Breast epithelium (tissue), 4 donors: ENCODE data around the gene RFNG. TPM values are rescaled to one million over a fixed set of nuclear protein-coding genes. Genes with fewer than 3 reads are reported as not detected.

Experiments
- DNase-seq, 2 donors: peaks; one replicate each; pipeline ENCODE4 v3.0.0-alpha.2; 2019; ENCODE audit warnings: low spot score in 2 of 2
- H3K27ac ChIP-seq, 2 donors: fragments of 200-600 bp; sonication (generic) in 1 of 2; one replicate each; pipeline ENCODE4 v1.5.1; 2016 to 2019; ENCODE audit warnings: mild to moderate bottlenecking in 1 of 2
- H3K27me3 ChIP-seq, 2 donors: fragments of 200-600 bp; sonication (generic) in 1 of 2; one replicate each; pipeline versions ENCODE4 v1.5.1 to v1.6.0; 2017 to 2019; ENCODE audit warnings: control low read depth in 1 of 2, mild to moderate bottlenecking in 1 of 2
- H3K36me3 ChIP-seq: fragments of 200-600 bp; one replicate; pipeline ENCODE4 v1.5.1; 2019
- H3K4me1 ChIP-seq, 2 donors: fragments of 200-600 bp; sonication (generic); one replicate each; pipeline ENCODE4 v1.5.1; 2016 to 2019; ENCODE audit warnings: control low read depth in 1 of 2
- H3K4me3 ChIP-seq, 3 donors: fragments of 200-600 bp; sonication (generic); 1 replicate in 2 of 3; 2 replicates in 1 of 3; pipeline ENCODE4 v1.5.1; 2016 to 2019; ENCODE audit warnings: mild to moderate bottlenecking in 3 of 3, moderate library complexity in 2 of 3
- H3K9me3 ChIP-seq, 2 donors: fragments of 200-600 bp; sonication (generic) in 1 of 2; one replicate each; pipeline ENCODE4 v1.5.1; 2016 to 2019; ENCODE audit warnings: control low read depth in 1 of 2
- CTCF ChIP-seq, 3 donors: fragments of 450-650 bp; IDR thresholded peaks; one replicate each; pipeline ENCODE4 v1.5.1; 2016 to 2017; ENCODE audit warnings: antibody characterized with exemption in 3 of 3, mild to moderate bottlenecking in 3 of 3, moderate library complexity in 3 of 3
- POLR2A ChIP-seq: fragments of 450-650 bp; IDR thresholded peaks from one replicate; pipeline ENCODE4 v1.6.1; 2016; ENCODE audit warnings: antibody characterized with exemption, mild to moderate bottlenecking, moderate library complexity
- POLR2AphosphoS5 ChIP-seq, 3 donors: sonication (generic); formaldehyde crosslinking; IDR thresholded peaks; one replicate each; pipeline ENCODE4 v1.6.1; 2017; ENCODE audit warnings: antibody characterized with exemption in 3 of 3
- intact Hi-C: fragments of 100-400 bp; cut with DNase I; formaldehyde crosslinking; loops from one replicate; pipeline ENCODE4 v1.15.1; 2023; ENCODE audit warnings: low total_unique reads
- total RNA-seq, 3 donors: library from RNA; depleted of rRNA; stranded (reverse); fragments of >200 nt; gene quantifications; one replicate each; pipeline ENCODE4 v1.1.0, GENCODE V29; 2016

RFNG gene
- total RNA-seq, 3 donors from 2014 or later = 30.5 to 49.4 (median 31.8) TPM

- no peaks in the 10 kb centered on the region for H3K27me3 ChIP-seq
- no peak overlapping the region for H3K27ac ChIP-seq
- H3K36me3 ChIP-seq = no peaks in the 10 kb centered on the region
- intact Hi-C loops = no loop called here
- peaks cover 4 to 8% of the 10 kb centered on the region in 2 donors for H3K4me1 ChIP-seq
- no peak overlapping the region for H3K4me3 ChIP-seq
- no peak for DNase-seq
- H3K9me3 ChIP-seq = no peaks in the 10 kb centered on the region
- no peak for TF ChIP-seq POLR2A
- TF ChIP-seq POLR2AphosphoS5 (IDR thresholded peaks at IDR 0.05) = no peak
- TF ChIP-seq CTCF (IDR thresholded peaks at IDR 0.05) = no peak
These were observed 52.7 kb downstream of the RFNG start for GRCh38 chr17:81998691-81999438.

- no peaks in the 10 kb centered on the region for H3K27me3 ChIP-seq
- no peaks in the 10 kb centered on the region for H3K36me3 ChIP-seq
- H3K27ac ChIP-seq = no peak overlapping the region
- no peaks in the 10 kb centered on the region for H3K9me3 ChIP-seq
- no peak overlapping the region for H3K4me3 ChIP-seq
- H3K4me1 ChIP-seq = peaks cover under 1 to 4% of the 10 kb centered on the region in 2 donors
- TF ChIP-seq POLR2A (no peak), CTCF (IDR thresholded peaks at IDR 0.05) (no peak), POLR2AphosphoS5 (IDR thresholded peaks at IDR 0.05) (no peak)
- no peak for DNase-seq
- intact Hi-C loops = no loop called here
These were observed 53.4 kb downstream of the RFNG start for GRCh38 chr17:81998212-81998611.

Other genes with a start within 250 kb of the RFNG start
- not detected for gene GCGR, start 247.7 kb downstream of the RFNG start, total RNA-seq
- 10 to 100 TPM; 51.2 to 81.0 (median 67.5) TPM for gene MCRIP1, start 218.5 kb downstream of the RFNG start, total RNA-seq
- not detected for gene PPP1R27, start 216.8 kb downstream of the RFNG start, total RNA-seq
- 100 to 1,000 TPM; 374 to 475 (median 466) TPM for gene P4HB, start 191.3 kb downstream of the RFNG start, total RNA-seq
- 100 to 1,000 TPM in 2 of 3 donors, 10 to 100 TPM in 1; 67.0 to 135 (median 124) TPM for gene ARHGDIA, start 180.5 kb downstream of the RFNG start, total RNA-seq
- gene ALYREF, start 160.2 kb downstream of the RFNG start, total RNA-seq = 10 to 100 TPM; 37.4 to 69.5 (median 50.9) TPM
- 100 to 1,000 TPM in 2 of 3 donors, 10 to 100 TPM in 1; 99.7 to 127 (median 117) TPM for gene ANAPC11, start 160.1 kb downstream of the RFNG start, total RNA-seq
- 1 to 10 TPM in 1 of 3 donors, not detected in 2; 2.0 TPM for gene NPB, start 149.6 kb downstream of the RFNG start, total RNA-seq
- 10 to 100 TPM; 22.9 to 69.4 (median 35.9) TPM for gene PCYT2, start 140.4 kb downstream of the RFNG start, total RNA-seq
- gene SIRT7, start 133.6 kb downstream of the RFNG start, total RNA-seq = 10 to 100 TPM; 20.6 to 27.2 (median 25.8) TPM
- gene MAFG, start 124.1 kb downstream of the RFNG start, total RNA-seq = 10 to 100 TPM; 12.3 to 15.2 (median 14.1) TPM
- 10 to 100 TPM in 2 of 3 donors, 1 to 10 TPM in 1; 3.0 to 30.2 (median 15.5) TPM for gene PYCR1, start 114.5 kb downstream of the RFNG start, total RNA-seq
- not detected for gene MYADML2, start 104.6 kb downstream of the RFNG start, total RNA-seq
- under 1 TPM in 1 of 3 donors, not detected in 2; 0.29 TPM for gene NOTUM, start 90.6 kb downstream of the RFNG start, total RNA-seq
- 10 to 100 TPM; 15.4 to 31.8 (median 17.9) TPM for gene ASPSCR1, start 74.2 kb downstream of the RFNG start, total RNA-seq
- gene CENPX, start 28.9 kb downstream of the RFNG start, total RNA-seq = 10 to 100 TPM; 79.5 to 94.7 (median 92.5) TPM
- 10 to 100 TPM in 2 of 3 donors, 1 to 10 TPM in 1; 8.0 to 18.7 (median 14.7) TPM for gene LRRC45, start 28.5 kb downstream of the RFNG start, total RNA-seq
- gene RAC3, start 20.1 kb downstream of the RFNG start, total RNA-seq = 10 to 100 TPM in 2 of 3 donors, 1 to 10 TPM in 1; 7.6 to 23.0 (median 16.1) TPM
- 100 to 1,000 TPM; 202 to 484 (median 228) TPM for gene DCXR, start 14.1 kb downstream of the RFNG start, total RNA-seq
- gene GPS1, start 87 bp upstream of the RFNG start, total RNA-seq = 10 to 100 TPM; 68.8 to 95.4 (median 94.4) TPM
- 10 to 100 TPM; 55.0 to 96.4 (median 82.0) TPM for gene DUS1L, start 14.0 kb upstream of the RFNG start, total RNA-seq
- gene FASN, start 46.4 kb upstream of the RFNG start, total RNA-seq = 100 to 1,000 TPM in 1 of 3 donors, 10 to 100 TPM in 2; 95.4 to 590 (median 98.6) TPM
- 10 to 100 TPM; 13.4 to 56.9 (median 52.8) TPM for gene CCDC57, start 161.0 kb upstream of the RFNG start, total RNA-seq
- gene SLC16A3, start 177.2 kb upstream of the RFNG start, total RNA-seq = 10 to 100 TPM; 10.2 to 22.6 (median 17.3) TPM
- gene CSNK1D, start 221.9 kb upstream of the RFNG start, total RNA-seq = 10 to 100 TPM; 50.7 to 85.9 (median 75.2) TPM